22Rv1 (cell line): ENCODE measurements around the gene THRB.

Experiments
- CTCF ChIP-seq: fragments of 450-650 bp; IDR thresholded peaks from 2 replicates; pipeline ENCODE4 v1.5.1; 2017; ENCODE audit warnings: mild to moderate bottlenecking
- ZFX ChIP-seq: fragments of 450-650 bp; IDR thresholded peaks from 2 replicates; pipeline ENCODE4 v1.6.1; 2017; ENCODE audit warnings: antibody characterized with exemption, borderline replicate concordance

GRCh38 chr3:24503616-24504113 is 9.0 kb upstream of the THRB start:
- TF ChIP-seq CTCF: no peak
- no peak for TF ChIP-seq ZFX
